ENCODE data around the gene MUC7.
"Not testable (repeated sequence)": the region's sequence is repeated elsewhere in the genome, so short reads cannot be mapped to it uniquely, and the experiment has no call there.

Gene MUC7

DNA sequence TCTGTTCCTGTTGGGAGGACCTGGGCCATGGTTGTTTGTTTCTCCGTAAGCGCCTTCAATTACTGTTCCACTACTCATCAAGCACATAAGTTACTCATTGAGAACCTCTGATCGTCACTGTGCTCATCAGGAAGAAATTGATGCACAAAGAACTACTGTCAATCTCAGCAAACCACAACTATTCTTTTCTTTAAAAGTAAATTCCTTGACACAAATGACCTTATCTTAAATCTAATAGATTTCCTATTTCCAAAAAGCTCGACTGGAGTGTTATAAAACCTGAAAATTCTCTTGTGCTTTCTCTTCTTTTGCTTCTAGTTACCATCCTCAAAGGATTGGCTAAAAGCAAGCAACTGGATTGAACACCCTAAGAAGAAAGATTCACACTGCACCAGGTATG, at the start of gene MUC7:
Gene MUC7 (plus strand): TSS at position 301 of the 400 bp plus-strand sequence. CDS start 1,825 bp downstream, outside the sequence.
- FAIRE-seq = no peak
- DNase-seq (ENCODE audit: low spot score) = no peak

GRCh38 chr4:70425306-70425705, 46.7 kb upstream of the MUC7 start:
- FAIRE-seq (no peak), DNase-seq (ENCODE audit: low spot score) (no peak)

- DNase-seq (ENCODE audit: low spot score) (no peak), FAIRE-seq (no peak)
Measured at GRCh38 chr4:70426789-70427188, 45.2 kb upstream of the MUC7 start.

DNA sequence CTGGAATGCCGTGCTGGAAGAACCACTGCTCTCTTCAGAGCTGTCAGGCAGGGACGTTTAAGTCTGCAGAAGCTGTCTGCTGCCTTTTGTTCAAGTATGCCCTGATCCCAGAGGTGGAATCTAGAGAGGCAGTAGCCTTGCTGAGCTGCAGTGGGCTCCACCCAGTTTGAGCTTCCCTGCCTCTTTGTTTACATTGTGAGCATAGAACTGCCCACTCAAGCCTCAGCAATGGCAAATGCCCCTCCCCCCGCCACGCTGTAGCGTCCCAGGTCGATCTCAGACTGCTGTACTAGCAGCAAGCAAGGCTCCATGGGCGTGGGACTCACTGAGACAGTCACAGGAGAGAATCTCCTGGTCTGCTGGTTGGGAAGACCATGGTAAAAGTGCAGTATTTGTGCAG, 34.8 kb upstream of the MUC7 start:
- FAIRE-seq (no peak), DNase-seq (ENCODE audit: low spot score) (no peak)

- FAIRE-seq = no peak
- no peak for DNase-seq (ENCODE audit: low spot score)
Measured at GRCh38 chr4:70442474-70442873, 29.5 kb upstream of the MUC7 start.

- FAIRE-seq (no peak), DNase-seq (ENCODE audit: low spot score) (no peak)
Measured at GRCh38 chr4:70443329-70443728, 28.7 kb upstream of the MUC7 start.

- no peak for DNase-seq (ENCODE audit: low spot score)
Measured at GRCh38 chr4:70449220-70449619, 22.8 kb upstream of the MUC7 start.

DNA sequence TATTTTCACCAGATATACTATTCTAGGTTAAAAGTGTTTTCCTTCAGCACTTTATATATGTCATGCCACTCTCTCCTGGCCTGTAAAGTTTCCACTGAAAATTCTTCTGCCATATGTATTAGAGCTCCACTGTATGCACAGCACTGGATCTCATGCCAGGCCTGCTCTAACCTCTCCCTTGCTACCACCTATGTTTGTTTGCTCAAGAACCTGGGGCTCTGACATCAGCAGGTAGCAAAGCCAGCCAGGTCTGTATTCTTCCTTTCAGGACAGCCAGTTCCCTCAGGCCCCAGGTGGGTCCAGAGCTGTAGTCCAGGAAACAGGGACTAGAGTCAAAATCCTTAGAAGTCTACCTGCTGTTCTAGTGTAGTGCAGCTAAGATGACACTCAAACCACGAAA, 19.1 kb upstream of the MUC7 start:
- FAIRE-seq (no peak), DNase-seq (ENCODE audit: low spot score) (no peak)

More at GRCh38 chr4:70449220-70449619, 22.8 kb upstream of the MUC7 start:
- FAIRE-seq = no peak

- DNase-seq (ENCODE audit: low spot score) = no peak
- no peak for FAIRE-seq
Measured at GRCh38 chr4:70463335-70463734, 8.7 kb upstream of the MUC7 start.

GRCh38 chr4:70473679-70474078, 1.7 kb downstream of the MUC7 start:
- FAIRE-seq (no peak), DNase-seq (ENCODE audit: low spot score) (no peak)

DNA sequence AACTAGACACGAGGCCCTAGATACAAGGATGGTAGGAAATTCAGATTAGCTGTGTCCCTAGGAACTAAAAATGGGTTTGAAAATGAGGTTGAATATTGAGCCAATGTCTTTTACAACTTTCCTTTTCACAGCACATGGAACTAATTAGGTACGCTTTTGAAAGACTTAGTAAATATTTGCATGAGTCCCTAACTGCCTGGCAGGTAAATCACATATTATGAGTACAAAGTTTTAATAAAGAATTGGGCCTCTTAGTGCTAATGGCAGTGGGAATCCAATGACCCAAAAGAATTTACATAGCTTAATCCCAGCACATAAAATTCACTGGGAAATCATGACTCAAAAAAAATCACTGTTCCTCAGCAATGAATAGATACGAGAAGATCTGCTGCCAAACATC, 16.8 kb downstream of the MUC7 start:
- no peak for DNase-seq (ENCODE audit: low spot score)
- FAIRE-seq = no peak

- FAIRE-seq (no peak), DNase-seq (ENCODE audit: low spot score) (no peak)
Measured at GRCh38 chr4:70496231-70496630, 24.2 kb downstream of the MUC7 start.

GRCh38 chr4:70501838-70502237, 29.8 kb downstream of the MUC7 start:
- FAIRE-seq; DNase-seq (ENCODE audit: low spot score): not testable (repeated sequence)

DNA sequence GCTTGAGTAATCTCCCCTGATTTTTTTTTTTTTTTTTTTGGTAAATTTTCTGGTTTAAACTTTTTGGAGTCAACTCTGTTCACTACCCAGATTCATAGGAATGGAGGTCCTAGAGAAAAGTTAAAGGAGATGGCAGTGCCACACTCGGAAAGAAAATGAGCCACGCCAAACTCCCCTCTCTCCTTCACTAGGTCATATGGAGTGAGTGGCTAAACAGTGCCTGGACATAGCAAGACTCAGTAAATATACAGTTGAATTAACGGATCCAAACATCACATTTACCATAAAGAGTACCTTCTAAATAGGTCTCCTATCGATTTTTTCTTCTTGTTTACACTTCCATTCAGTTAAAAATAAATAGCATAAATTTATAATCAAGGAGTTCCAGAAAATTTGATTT, 32.7 kb downstream of the MUC7 start:
- no peak for DNase-seq (ENCODE audit: low spot score)
- FAIRE-seq = no peak

- DNase-seq (ENCODE audit: low spot score) (peak; percentile 10), FAIRE-seq (no peak)
Measured at GRCh38 chr4:70505151-70505748, 33.3 kb downstream of the MUC7 start.

DNA sequence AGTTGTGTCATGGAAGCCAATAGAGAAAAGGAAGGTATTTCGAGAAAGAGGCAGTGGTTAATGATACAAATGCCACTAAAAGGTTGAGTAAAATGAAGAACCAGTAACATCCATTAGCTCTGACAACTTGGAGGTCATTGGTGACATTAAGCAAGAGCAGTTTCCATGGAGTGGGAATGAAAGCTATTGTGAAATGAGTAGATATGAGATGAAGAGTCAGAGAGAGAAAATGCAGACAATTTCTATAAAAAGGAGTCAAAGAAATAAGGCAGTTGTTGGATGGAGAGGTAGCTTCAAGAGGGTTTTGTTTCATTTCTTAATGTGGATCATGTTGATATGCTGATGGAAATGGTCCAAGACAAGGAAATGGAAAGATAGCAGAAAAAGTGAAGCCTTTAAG, 36.8 kb downstream of the MUC7 start:
- no peak for DNase-seq (ENCODE audit: low spot score)
- FAIRE-seq = no peak

DNA sequence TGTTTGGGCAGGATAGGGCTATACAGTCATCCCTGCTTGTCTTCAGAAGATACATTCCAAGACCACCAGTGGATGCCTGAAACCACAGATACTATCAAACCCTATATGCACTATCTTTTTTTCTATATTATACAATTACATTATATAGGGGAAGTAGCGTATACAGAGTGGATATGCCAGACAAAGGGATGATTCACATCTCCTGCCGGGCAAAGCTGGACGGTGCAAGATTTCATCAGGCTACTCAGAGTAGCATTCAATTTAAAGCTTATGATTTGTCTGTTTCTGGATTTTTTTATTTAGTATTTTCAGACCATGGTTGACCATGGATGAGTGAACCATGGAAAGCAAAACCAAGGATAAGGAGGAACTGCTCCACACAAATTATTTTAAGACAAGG, 39.4 kb downstream of the MUC7 start:
- DNase-seq (ENCODE audit: low spot score) (no peak), FAIRE-seq (no peak)

- DNase-seq (ENCODE audit: low spot score) (peak; percentile 24), FAIRE-seq (no peak)
Measured at GRCh38 chr4:70515367-70516250, 43.6 kb downstream of the MUC7 start.

DNA sequence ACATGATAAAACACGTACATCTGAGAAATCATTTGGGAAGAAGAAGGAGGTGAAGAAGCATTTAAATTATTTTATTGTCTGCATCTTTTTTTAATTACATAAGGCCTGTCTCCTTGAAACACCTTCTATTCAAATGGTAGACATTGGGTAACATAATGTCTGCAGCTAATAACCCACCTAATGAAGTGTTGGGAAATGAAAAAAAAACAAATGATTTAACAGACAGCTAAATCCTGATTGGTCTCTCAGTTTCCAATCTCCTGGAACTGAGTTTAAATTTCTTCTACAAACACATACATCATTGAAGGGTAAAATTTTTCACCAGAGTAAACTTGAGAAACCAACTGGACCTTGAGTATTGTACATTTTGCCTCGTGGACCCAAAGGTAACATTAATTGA, 46.3 kb downstream of the MUC7 start, which contains the start of gene AMTN:
Gene AMTN (plus strand): TSS at position 301 of the 400 bp plus-strand sequence. CDS start 209 bp downstream, outside the sequence.
- DNase-seq (ENCODE audit: low spot score) (no peak), FAIRE-seq (no peak)

GRCh38 chr4:70518716-70519115, 46.7 kb downstream of the MUC7 start:
- DNase-seq (ENCODE audit: low spot score) (no peak), FAIRE-seq (no peak)

DNA sequence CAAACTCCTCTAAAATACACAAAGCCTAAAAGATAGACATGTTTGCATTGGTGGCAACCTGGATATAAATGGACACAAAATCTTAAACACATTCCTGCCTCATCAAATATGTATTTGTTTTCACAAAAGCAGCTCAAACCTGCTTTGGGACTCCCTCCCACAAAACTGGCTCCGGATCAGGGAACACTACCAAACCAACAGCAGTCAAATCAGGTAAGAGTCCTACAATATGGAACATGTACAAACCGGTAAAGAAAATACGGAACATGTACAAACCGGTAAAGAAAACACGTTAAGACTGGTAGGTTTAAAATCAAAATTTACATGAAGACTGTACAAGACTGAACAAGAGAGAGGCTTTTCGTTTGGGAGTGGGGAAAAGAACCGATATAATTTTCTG, 50.6 kb downstream of the MUC7 start:
- DNase-seq (ENCODE audit: low spot score) = no peak
- FAIRE-seq = no peak

GRCh38 chr4:70530997-70531396, 59.0 kb downstream of the MUC7 start:
- DNase-seq (ENCODE audit: low spot score) = no peak
- FAIRE-seq = no peak

- DNase-seq (ENCODE audit: low spot score) (no peak), FAIRE-seq (no peak)
Measured at GRCh38 chr4:70531981-70532380, 60.0 kb downstream of the MUC7 start.
